Activated naive CD4-positive, alpha-beta T cell treated with anti-CD3 and anti-CD28 coated beads for 36 hours (primary cell): Measurements from ENCODE around the gene KLK5. TPM values are rescaled to one million over a fixed set of nuclear protein-coding genes. Genes with fewer than 3 reads are reported as not detected.
"Not testable (repeated sequence)": the region's sequence is repeated elsewhere in the genome, so short reads cannot be mapped to it uniquely, and the experiment has no call there.

Source experiments
- CTCF ChIA-PET: fragments of 350-600 bp; sonication (Branson Sonifier 250); formaldehyde crosslinking; loops from one replicate; lab custom pipeline; 2021; ENCODE audit warnings: antibody characterized with exemption; lab: Charles Lee
- DNase-seq: peaks from one replicate; pipeline ENCODE4 v3.0.0-alpha.2; 2020
- H3K27ac Mint-ChIP-seq: one replicate; pipeline ENCODE4 v1.8.0; 2021; ENCODE audit warnings: mild to moderate bottlenecking, mixed read lengths
- H3K27me3 Mint-ChIP-seq: one replicate; pipeline ENCODE4 v1.8.0; 2021; ENCODE audit warnings: low read depth, mixed read lengths
- H3K36me3 Mint-ChIP-seq: one replicate; pipeline ENCODE4 v1.8.0; 2021; ENCODE audit warnings: low read depth, mixed read lengths
- H3K4me1 Mint-ChIP-seq: one replicate; pipeline ENCODE4 v1.8.0; 2021; ENCODE audit warnings: low read depth, mixed read lengths
- H3K4me3 Mint-ChIP-seq: one replicate; pipeline ENCODE4 v1.8.0; 2021; ENCODE audit warnings: mild to moderate bottlenecking, moderate library complexity, mixed read lengths
- H3K9me3 Mint-ChIP-seq: one replicate; pipeline ENCODE4 v1.8.0; 2021; ENCODE audit warnings: mixed read lengths
- intact Hi-C: fragments of 100-400 bp; cut with micrococcal nuclease; formaldehyde crosslinking; loops from one replicate; pipeline ENCODE4 v1.15.1; 2023
- total RNA-seq, 2 experiments: library from RNA; stranded (reverse); gene quantifications; one replicate each; pipeline ENCODE4 v1.2.3, GENCODE V29; 2021

KLK5 gene
- total RNA-seq, 2 experiments from 2014 or later: not detected

DNA sequence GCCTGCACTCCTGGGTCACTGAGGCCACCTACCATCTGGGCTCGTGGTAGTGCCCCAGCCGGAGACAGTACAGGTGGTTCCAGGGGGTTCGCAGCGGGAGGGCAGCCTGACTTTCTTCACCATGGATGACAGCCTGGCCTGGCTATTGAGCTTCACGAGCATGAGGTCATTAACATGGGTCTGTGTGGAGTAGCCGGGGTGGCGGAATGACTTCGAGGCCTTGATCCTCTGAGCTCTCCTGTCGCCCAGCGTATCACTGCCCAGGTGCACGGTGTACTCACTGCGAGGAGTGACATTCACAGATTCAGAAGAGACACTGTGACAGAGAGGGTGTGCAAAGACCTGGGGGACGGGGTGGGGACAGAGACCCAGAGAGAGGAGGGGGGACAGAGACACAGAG lies 27.4 kb upstream of the KLK5 start:
- H3K4me3 Mint-ChIP-seq: no peak overlapping the region
- no peak overlapping the region for H3K27ac Mint-ChIP-seq
- DNase-seq: no peak
- no peaks in the 10 kb centered on the region for H3K9me3 Mint-ChIP-seq
- H3K4me1 Mint-ChIP-seq: no peaks in the 10 kb centered on the region
- H3K27me3 Mint-ChIP-seq: peaks cover 48% of the 10 kb centered on the region
- intact Hi-C loops: no loop called here
- CTCF ChIA-PET: no interaction called here
- no peaks in the 10 kb centered on the region for H3K36me3 Mint-ChIP-seq

DNA sequence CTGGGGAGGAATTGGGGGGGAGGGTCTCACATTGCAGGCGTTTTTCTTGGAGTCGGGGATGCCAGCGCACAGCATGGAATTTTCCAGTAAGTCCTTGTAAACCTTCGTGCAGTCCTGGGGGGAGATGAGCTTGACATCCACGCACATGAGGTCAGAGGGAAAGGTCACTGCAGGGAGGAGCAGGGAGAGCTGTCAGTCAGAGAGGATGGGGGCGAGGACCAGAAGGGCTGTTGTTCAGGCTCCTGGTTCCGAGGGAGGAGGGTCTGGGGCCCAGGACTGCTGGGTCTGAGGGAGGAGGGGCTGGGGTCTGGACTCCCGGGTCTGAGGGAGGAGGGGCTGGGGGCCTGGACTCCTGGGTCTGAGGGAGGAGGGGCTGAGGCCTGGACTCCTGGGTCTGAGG lies 26.9 kb upstream of the KLK5 start:
- peaks cover 48% of the 10 kb centered on the region for H3K27me3 Mint-ChIP-seq
- H3K27ac Mint-ChIP-seq: no peak overlapping the region
- CTCF ChIA-PET: no interaction called here

DNA sequence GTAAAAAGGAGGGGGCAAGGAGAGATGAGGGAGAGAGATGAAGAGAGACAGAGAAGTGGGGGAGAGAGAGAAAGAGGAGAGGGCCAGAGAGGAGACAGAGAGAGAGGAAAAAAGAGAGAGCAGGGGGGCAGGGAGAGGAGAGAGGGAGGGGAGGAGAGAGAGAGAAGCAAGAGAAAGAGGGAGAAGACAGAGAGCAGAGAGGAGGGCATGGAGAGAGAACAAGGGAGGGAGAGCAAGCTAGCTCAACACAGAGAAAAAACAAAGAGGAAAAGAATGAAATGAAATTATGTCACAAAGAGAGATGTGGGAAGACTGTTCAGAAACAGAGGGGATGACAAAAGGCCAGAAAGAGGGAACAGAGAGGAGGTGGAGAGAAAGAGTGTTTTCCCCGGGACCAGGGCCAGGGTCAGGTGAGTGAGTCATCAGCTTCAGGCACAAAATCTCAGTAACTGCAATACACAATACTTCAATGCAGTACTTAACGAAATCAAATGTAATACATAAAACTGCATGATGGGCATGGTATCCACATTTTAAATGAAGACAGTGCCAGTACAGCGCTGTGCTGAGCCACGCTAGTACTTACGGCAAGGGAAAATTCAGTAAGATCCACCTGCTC lies 26.0 kb upstream of the KLK5 start:
- intact Hi-C loops: no loop called here
- CTCF ChIA-PET: no interaction called here
- Mint-ChIP-seq H3K36me3 (no peaks in the 10 kb centered on the region), H3K9me3 (no peaks in the 10 kb centered on the region), H3K4me1 (no peaks in the 10 kb centered on the region), H3K27me3 (peaks cover 45% of the 10 kb centered on the region), H3K4me3 (no peak overlapping the region), H3K27ac (no peak overlapping the region)
- no peak for DNase-seq

More for the DNA sequence above, 26.9 kb upstream of the KLK5 start:
- no peaks in the 10 kb centered on the region for H3K36me3 Mint-ChIP-seq
- H3K9me3 Mint-ChIP-seq: no peaks in the 10 kb centered on the region
- no peak for DNase-seq
- intact Hi-C loops: no loop called here
- H3K4me1 Mint-ChIP-seq: no peaks in the 10 kb centered on the region
- H3K4me3 Mint-ChIP-seq: no peak overlapping the region

DNA sequence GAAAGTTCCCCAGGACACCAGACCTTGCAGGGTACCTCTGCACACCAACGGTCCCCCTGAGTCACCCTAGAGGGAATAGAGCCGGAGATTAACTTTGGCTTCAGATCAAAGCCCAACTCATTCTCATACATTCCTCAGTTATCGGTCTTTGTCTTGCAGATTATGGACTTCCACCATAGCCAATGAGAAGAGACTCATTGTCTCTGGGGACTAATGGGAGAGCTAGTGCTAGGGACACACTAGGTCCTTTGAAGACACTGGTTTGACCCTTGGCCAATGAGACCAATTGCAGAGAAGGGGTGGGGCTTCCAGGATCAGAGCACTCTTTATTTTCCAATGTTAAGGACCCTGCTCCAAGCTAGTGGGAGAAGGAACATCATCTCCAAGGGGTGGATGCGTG lies 24.8 kb upstream of the KLK5 start:
- CTCF ChIA-PET: no interaction called here
- H3K27me3 Mint-ChIP-seq: peaks cover 42% of the 10 kb centered on the region
- H3K9me3 Mint-ChIP-seq: no peaks in the 10 kb centered on the region

DNA sequence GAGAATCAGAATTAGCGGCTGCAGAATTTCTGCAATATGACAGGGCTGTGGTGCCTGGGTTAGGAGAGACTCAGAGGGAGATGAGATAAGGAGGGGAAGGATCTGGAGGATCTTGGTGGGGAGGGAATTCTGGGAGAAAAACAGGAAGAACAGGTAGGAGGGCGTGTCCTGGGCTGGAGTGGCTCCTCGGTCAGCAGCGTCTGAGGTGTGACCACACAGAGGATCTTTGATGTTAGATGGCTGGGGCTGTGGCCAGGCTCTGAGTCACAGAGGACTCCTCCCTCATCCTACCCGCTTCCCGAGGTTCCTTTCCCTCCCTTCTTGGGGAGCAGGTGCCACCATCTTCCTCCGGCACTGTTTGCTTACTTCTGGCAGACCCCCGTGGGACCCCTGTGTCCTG lies 22.9 kb upstream of the KLK5 start:
- CTCF ChIA-PET: no interaction called here
- no peak for DNase-seq
- H3K4me3 Mint-ChIP-seq: no peak overlapping the region
- no peak overlapping the region for H3K27ac Mint-ChIP-seq
- H3K27me3 Mint-ChIP-seq: peaks cover 44% of the 10 kb centered on the region
- no peaks in the 10 kb centered on the region for H3K36me3 Mint-ChIP-seq
- no peaks in the 10 kb centered on the region for H3K4me1 Mint-ChIP-seq
- H3K9me3 Mint-ChIP-seq: no peaks in the 10 kb centered on the region
- intact Hi-C loops: no loop called here

More for the DNA sequence above, 24.8 kb upstream of the KLK5 start:
- Mint-ChIP-seq H3K27ac (no peak overlapping the region), H3K4me3 (no peak overlapping the region), H3K36me3 (no peaks in the 10 kb centered on the region), H3K4me1 (no peaks in the 10 kb centered on the region)
- intact Hi-C loops: no loop called here
- DNase-seq: no peak

DNA sequence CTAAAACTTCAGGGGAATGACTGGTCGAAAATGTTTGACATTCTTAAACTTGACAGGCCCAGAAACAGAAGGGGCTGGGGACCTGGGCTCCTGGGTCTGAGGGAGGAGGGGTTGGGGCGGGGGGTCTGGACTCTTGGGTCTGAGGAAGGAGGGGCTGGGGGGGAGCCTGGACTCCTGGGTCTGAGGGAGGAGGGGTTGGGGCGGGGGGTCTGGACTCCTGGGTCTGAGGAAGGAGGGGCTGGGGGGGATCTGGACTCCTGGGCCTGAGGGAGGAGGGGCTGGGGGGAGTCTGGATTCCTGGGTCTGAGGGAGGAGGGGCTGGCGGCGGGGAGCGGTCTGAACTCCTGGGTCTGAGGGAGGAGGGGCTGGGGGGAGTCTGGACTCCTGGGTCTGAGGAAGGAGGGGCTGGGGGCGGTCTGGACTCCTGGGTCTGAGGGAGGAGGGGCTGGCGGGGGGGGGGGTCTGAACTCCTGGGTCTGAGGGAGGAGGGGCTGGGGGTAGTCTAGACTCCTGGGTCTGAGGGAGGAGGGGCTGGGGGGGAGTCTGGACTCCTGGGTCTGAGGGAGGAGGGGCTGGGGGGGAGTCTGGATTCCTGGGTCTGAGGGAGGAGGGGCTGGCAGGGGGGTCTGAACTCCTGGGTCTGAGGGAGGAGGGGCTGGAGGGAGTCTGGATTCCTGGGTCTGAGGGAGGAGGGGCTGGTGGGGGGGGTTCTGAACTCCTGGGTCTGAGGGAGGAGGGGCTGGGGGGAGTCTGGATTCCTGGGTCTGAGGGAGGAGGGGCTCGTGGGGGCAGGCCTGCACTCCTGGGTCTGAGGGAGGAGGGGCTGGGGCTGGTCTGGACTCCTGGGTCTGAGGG lies 22.1 kb upstream of the KLK5 start:
- no peaks in the 10 kb centered on the region for H3K9me3 Mint-ChIP-seq
- H3K4me1 Mint-ChIP-seq: no peaks in the 10 kb centered on the region
- CTCF ChIA-PET: no interaction called here
- peaks cover 42% of the 10 kb centered on the region for H3K27me3 Mint-ChIP-seq
- H3K27ac Mint-ChIP-seq: no peak overlapping the region
- no peaks in the 10 kb centered on the region for H3K36me3 Mint-ChIP-seq
- no peak overlapping the region for H3K4me3 Mint-ChIP-seq
- DNase-seq: no peak
- intact Hi-C loops: no loop called here

DNA sequence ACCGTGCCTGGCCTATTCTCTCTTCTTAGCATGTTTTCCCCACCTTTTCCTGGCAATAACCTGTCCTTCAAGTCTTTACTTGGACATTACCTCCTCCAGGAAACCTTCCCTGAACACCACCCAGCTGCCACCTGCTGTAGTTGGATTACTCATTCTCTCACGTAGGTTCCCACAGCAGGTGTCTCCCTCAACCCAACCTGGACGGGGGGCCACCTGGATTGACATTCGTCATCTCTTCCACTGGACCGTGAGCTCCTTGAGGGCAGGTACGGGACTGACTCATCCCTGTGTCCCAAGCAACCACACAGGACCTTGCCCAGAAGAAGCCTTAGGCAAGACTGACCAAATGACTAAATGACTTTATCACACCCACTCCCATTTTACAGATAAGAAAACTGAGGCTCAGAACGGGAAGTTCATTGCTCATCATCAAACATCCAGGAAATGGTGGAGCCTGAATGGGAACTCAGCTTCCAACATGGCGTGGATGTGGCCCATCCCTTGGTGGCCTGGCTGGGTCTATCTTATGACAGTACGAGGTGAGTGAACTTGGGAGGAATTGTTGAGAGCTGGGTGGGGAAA lies 20.0 kb upstream of the KLK5 start:
- CTCF ChIA-PET: no interaction called here
- no peaks in the 10 kb centered on the region for H3K36me3 Mint-ChIP-seq
- H3K27me3 Mint-ChIP-seq: peaks cover 40% of the 10 kb centered on the region
- no peak overlapping the region for H3K4me3 Mint-ChIP-seq
- no peak for DNase-seq
- intact Hi-C loops: no loop called here
- H3K27ac Mint-ChIP-seq: no peak overlapping the region
- H3K4me1 Mint-ChIP-seq: no peaks in the 10 kb centered on the region
- H3K9me3 Mint-ChIP-seq: no peaks in the 10 kb centered on the region

DNA sequence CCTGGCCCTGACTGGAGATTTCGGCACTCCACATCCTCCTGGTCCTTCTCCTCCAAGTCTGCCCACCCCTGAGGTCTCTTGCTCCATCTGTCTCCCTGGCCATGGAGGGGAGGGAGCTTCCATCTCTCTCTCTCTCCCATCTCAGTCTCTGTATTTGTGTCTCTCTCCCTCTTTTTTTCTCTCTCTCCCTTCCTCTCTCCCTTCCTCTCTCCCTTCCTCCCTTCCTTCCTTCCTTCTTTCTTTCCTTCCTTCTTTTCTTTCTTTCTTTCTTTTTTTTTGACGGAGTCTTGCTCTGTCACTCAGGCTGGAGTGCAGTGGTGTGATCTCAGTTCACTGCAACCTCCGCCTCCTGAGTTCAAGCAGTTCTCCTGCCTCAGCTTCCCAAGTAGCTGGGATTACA lies 17.0 kb upstream of the KLK5 start:
- H3K36me3 Mint-ChIP-seq, H3K4me1 Mint-ChIP-seq, H3K4me3 Mint-ChIP-seq, intact Hi-C loops, H3K9me3 Mint-ChIP-seq, CTCF ChIA-PET, H3K27ac Mint-ChIP-seq, DNase-seq: not testable (repeated sequence)
- peaks cover 36% of the 10 kb centered on the region for H3K27me3 Mint-ChIP-seq

DNA sequence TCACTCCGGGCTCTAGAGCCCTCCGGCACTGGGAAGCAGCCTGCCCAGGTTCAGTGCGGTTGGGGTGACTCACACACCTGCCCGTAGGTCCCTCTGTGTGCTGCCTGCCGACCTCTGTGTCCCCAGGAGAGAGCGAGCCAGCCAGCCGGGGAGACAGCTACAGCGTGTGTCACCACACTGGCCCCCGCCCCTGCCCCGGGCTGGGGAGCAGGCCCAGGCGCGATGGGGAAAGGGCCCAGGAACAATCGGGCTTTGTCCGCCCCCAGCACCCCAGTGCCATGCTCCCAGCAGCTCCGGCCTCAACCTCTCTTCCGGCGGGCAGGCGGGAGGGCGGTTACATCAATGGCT lies 16.5 kb upstream of the KLK5 start, which contains the start of gene KLK6:
Gene KLK6 (minus strand): TSS at position 179 of the 348 bp plus-strand sequence. CDS start 1,487 bp downstream, outside the sequence.
- Mint-ChIP-seq H3K4me3 (no peak within 1 kb of the TSS), H3K4me1 (no peaks in the 10 kb centered on the region), H3K36me3 (no peaks in the 10 kb centered on the region), H3K9me3 (no peaks in the 10 kb centered on the region), H3K27me3 (peaks cover 36% of the 10 kb centered on the region), H3K27ac (no peak within 1 kb of the TSS)
- intact Hi-C loops: no loop called here
- CTCF ChIA-PET: no interaction called here
- no peak for DNase-seq

DNA sequence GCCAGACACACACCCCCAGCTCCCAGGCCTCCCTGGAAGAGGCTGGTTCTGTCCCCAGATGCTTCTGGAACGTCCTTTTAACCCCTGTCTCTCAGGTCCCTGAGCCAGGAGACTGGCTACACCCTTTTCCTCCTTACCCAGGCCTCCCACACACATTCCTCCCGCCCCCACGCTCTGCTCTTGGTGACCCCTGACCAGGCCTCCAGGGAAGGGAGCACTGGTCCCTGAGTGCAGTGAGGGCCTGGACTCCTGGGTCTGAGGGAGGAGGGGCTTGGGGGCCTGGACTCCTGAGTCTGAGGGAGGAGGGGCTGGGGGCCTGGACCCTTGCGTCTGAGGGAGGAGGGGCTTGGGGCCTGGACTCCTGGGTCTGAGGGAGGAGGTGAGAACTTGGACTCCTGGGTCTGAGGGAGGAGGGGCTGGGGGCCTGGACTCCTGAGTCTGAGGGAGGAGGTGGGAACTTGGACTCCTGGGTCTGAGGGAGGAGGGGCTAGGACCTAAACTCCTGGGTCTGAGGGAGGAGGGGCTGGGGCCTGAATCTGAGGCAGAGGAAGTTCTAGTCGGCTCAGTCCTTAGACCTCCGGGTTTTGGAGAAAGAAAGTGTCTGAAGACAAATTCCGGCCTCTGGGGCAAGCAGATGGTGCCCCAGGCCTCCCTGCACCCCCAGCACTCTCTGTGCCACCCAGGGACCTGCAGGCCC lies 16.0 kb upstream of the KLK5 start:
- CTCF ChIA-PET: no interaction called here
- H3K4me1 Mint-ChIP-seq: no peaks in the 10 kb centered on the region
- intact Hi-C loops: no loop called here
- no peak for DNase-seq
- H3K9me3 Mint-ChIP-seq: no peaks in the 10 kb centered on the region
- no peaks in the 10 kb centered on the region for H3K36me3 Mint-ChIP-seq
- H3K27ac Mint-ChIP-seq: no peak overlapping the region
- H3K4me3 Mint-ChIP-seq: no peak overlapping the region
- H3K27me3 Mint-ChIP-seq: peaks cover 37% of the 10 kb centered on the region

DNA sequence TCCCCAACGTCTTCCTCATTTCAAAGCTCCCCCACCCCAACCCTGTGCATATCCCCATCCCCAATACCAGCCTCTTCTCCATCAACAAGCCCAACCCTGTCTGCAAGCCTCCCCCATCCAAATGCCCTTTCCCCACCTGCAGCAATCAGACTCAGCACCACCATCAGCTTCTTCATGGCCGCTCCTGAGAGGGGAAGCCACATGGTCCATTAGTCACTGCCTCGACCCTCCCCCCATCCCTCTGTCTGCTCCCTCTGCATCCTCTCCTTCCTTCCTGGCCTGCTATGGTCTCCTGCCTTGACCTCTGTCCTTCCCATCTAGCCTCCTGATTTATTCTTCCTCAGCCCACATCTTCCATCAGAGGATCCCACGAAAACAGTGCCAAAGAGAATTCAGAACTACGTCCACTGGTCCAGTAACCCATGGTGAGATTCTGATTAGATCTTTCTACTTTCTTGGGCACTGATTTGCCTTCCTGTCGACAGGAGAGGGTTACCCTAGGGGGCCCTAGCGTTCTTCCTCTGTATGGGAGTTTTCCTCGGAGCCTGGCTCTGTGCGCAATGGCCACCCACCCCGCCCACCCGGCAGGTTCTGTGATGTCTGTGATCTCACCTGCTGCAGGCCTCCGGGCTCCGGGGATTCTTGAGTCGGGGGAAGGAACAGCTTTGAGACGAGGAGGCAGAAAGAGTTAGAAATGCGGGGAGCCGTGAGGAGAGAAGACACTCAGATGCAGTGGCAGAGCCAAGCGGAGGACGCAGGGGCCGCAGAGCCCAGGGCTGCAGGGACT lies 15.3 kb upstream of the KLK5 start:
- peaks cover 41% of the 10 kb centered on the region for H3K27me3 Mint-ChIP-seq
- CTCF ChIA-PET: no interaction called here

DNA sequence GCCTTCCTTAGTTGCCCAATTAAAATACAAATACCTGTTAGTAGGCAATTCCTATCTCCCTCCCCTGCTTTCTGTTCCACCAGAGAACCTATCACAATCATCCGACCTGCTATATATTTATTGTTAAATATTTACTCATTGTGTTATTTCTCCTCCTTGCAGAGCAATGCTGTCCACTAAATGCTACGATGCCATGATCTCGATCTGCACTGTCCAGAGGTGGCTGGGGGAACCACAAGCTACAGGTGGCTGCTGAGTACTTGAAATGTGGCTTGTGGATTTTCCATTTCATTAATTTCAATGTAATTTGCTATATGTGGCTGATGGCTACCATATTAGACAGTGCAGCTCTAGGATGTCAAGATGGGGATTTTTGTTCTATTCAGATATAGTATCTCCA lies 11.4 kb upstream of the KLK5 start:
- H3K27me3 Mint-ChIP-seq: peaks cover 33% of the 10 kb centered on the region
- intact Hi-C loops: no loop called here
- H3K9me3 Mint-ChIP-seq: peaks cover 6% of the 10 kb centered on the region
- no peak overlapping the region for H3K4me3 Mint-ChIP-seq
- CTCF ChIA-PET: no interaction called here
- H3K4me1 Mint-ChIP-seq: no peaks in the 10 kb centered on the region
- no peaks in the 10 kb centered on the region for H3K36me3 Mint-ChIP-seq
- H3K27ac Mint-ChIP-seq: no peak overlapping the region
- DNase-seq: no peak

More for the DNA sequence above, 15.3 kb upstream of the KLK5 start:
- intact Hi-C loops: no loop called here
- no peaks in the 10 kb centered on the region for H3K4me1 Mint-ChIP-seq
- H3K27ac Mint-ChIP-seq: no peak overlapping the region
- no peaks in the 10 kb centered on the region for H3K36me3 Mint-ChIP-seq
- no peak for DNase-seq
- H3K9me3 Mint-ChIP-seq: no peaks in the 10 kb centered on the region
- H3K4me3 Mint-ChIP-seq: no peak overlapping the region
